NCI-H345 treated with DMSO at 0.1 percent for 48 hours (cell line): ENCODE results near the gene ITFG2.

Source experiments
- DNase-seq: peaks from one replicate; lab custom pipeline; 2025; ENCODE audit not compliant: unreplicated experiment; lab: John Stamatoyannopoulos, UW

The ITFG2 gene

DNA sequence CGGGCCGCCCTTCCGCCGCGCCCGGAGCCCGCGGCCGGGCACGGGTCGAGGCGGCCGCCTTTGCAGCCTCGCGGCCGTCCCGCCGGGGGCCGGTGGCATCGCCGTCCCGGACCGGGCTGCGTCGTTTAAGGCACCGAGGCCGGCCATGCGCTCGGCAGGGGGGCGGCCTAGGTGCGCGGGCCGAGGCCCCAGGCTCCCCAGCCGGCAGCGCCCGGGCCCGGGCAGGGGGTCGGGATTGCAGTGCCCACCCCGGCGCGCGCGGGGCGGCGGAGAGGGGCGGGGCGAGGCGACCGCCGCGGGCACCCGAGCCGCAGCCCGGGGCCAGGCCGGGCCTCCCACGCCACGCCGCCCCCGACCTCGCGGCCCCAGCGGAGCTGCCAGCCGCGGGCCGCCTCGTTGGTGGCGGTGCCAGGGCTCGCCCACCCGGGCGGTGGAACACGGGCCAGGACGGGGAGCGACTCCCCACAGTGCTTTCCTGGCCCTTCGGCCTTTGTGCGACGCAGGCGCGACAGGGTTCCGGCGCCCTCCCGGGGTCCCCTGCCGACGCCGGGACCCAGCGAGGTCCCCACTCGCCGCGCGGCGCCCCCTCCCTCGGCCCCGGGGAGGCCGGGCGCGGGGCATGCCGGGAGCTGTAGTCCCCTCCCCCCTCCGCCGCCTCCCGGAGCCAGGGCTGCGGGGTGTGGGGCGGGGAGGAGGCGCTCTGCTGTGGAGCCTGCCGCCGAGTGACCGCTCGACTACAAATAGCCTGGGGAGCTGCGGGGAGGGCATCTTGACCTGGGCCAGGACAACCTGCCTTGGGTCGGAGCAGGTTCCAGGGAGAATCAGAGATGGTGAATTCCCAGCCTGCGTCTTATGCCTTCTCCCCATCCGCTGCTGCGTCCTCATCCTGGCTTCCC, 16.9 kb upstream of the ITFG2 start:
- peak; percentile 23 for DNase-seq

DNA sequence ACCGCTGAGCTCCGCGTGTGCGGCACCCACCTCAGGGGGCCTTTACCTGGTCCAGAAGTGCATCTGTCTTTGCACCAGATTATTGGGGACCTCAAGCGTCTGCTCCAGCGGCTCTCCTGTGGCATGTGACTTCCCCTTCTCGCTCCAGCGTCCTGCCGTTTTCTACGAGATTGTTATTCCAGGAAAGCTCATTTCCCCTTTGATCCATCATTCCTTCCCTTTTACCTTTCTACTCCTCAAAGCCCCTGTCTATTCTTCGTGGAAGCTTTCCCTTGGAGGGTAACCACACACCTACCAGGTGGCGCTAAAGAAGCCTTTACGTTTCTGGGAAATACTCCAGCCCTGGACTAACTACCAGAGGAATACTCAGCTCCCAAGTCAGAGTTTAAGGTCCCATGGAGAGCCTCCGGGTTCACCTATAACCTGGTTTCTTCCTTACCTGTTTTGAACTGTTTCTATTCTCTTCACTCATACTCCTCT, 16.2 kb upstream of the ITFG2 start:
- DNase-seq, result no peak

- DNase-seq, result no peak
Observed at GRCh38 chr12:2797721-2798418, 14.6 kb upstream of the ITFG2 start.

DNA sequence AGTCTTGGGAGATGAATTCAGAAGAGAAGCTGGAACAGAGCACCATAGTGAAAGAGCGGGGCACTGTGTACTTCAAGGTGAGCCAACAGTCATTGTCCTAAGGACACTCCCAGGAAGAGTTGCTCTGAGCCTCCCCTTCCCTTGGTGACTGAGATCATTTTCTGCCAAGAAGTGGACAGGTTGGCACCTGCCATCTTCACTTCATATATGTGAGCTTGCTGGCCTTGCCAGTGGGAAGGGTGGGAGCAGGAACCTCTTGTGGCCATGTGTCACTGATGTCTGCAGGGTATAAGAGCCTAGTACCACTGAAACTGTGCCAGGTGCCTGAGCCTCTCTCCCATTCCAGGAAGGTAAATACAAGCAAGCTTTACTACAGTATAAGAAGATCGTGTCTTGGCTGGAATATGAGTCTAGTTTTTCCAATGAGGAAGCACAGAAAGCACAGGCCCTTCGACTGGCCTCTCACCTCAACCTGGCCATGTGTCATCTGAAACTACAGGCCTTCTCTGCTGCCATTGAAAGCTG, 12.4 kb upstream of the ITFG2 start:
- no peak for DNase-seq

DNA sequence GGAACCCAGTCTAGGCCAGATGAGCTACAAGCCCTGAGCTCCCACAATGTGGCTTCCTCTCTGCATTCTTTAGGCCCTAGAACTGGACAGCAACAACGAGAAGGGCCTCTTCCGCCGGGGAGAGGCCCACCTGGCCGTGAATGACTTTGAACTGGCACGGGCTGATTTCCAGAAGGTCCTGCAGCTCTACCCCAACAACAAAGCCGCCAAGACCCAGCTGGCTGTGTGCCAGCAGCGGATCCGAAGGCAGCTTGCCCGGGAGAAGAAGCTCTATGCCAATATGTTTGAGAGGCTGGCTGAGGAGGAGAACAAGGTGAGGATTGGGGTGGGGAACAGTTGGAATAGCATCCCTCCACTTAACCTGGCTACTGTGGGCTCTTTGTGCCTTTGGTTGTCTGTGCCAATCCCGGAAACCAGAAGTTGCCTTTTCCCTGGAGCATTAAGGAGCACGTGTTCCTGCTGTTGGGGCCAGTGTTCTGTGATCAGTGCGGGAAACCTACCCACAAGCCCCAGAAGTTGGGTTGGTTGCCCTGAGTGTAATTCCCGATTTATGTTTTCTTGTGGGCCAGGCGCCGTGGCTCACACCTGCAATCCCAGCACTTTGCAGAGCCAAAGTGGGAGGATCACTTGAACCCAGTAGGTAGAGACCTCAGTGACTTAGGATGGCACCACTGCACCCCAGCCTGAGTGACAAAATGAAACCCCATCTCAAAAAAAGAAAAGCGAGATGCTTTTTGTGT, 11.3 kb upstream of the ITFG2 start:
- no peak for DNase-seq

DNA sequence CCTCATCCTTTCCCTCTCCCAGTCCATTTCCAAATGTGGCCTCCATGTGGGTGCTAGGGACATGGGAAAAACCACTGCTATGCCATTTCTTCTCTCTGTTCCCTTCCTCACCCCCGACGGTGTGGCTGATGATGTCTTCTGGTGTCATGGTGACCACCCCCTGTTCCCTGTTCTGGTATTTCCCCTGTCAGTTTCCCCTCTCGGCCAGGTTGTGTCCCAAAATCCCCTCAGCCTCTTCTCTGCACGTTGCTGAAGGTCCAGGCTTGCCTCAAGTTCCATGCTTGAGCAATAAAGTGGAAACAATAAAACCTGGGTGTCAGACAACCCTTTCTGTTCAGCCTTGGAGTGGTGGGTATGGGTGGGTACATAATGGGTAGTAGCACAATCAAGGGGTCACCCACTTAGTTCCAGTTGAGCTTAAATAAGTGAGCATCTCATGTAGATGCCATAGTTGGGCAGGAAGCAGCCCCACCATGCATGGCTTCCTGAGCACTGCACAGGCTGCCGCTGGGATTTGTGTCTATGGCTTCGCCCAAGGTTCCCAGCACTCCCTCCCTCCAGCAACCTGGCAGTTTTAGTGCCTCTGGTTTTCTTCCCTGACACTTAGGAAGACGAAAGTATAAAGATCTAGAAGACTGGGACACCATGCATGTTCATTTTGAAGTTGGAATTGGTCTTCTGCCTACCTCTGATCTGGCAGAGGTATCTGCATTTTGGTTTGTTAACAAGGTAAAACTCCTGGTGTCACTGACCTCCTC, 8.7 kb upstream of the ITFG2 start:
- DNase-seq, result no peak

- no peak for DNase-seq
Observed at GRCh38 chr12:2804393-2805142, 7.9 kb upstream of the ITFG2 start.

- DNase-seq, result no peak
Observed at GRCh38 chr12:2805143-2805520, 7.3 kb upstream of the ITFG2 start.

DNA sequence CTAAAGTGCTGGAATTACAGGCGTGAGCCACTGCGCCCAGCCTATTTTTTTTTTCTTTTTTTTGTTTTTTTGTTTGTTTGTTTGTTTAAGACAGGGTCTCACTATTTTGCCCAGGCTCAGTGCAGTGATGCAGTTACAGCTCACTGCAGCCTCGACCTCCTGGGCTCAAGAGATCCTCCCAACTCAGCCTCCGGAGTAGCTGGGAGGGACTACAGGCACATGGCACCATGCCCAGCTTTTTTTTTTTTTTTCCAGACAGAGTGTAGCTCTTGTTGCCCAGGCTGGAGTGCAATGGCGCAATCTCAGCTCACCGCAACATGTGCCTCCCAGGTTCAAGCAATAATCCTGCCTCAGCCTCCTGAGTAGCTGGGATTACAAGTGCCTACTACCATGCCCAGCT, 5.8 kb upstream of the ITFG2 start:
- DNase-seq, result no peak

- DNase-seq, result no peak
Observed at GRCh38 chr12:2811801-2812200, 667 bp upstream of the ITFG2 start.

DNA sequence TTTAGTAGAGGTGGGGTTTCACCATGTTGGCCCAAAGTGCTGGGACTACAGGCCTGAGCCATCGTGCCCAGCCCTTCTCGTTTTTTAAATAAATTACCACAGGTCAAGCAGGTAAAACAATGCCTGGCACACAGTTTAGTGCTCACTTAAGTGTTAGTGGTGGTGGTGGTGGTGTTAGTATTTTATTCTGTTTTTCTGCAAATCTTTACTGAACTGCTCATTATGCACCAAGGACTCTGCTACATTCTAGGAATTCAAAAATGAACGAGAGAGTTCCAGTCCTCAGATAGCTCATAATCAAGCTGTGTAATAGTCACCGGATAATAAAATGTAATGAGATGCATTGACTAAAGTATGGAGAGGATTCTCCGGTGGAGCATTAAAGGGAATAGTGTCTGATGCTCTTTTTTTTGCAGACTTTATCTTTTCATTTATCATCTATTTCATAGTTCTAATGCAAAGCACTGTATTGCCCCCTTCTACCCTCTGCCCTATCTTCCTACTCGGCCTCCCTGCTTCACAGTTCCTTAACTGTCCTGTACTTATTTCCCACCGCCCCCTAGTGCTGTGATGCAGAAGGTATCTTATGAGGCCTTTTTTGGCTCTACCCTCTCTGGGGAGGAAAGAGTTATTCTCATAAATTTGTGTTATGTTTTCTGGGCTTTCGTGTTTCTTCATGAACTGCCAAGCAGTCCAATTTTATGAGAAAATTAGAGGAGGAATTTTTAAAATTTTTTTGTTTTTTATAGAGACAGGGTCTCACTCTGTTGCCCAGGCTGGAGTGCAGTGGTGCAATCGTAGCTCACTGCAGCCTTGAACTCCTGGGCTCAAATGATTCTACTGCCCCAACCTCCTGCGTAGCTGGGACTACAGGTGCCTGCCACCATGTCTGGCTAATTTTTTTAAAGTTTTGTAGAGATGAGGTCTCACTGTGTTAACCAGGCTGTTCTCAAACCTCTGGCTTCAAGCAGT, 1.0 kb downstream of the ITFG2 start:
- DNase-seq, result peak; percentile 36

GRCh38 chr12:2819810-2820209, 7.3 kb downstream of the ITFG2 start:
- no peak for DNase-seq

DNA sequence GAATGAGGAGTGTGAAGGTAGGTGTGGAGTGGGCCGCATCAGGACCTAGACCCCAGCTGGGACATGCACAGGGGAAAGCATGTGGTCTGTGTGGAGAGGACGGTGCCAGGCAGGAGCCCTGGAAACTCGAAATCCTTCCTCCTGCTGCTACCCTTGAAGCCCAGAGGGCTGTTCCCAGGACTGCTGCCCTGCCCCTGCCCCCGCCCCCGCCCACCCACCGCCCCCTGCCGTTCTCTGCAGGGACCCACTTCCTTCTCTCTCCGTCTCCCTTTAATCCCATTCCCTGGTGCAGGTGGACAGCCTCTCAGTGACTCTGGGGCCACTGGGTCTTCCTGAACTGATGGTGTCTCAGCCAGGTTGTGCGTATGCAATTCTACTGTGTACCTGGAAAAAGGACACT, 8.0 kb downstream of the ITFG2 start:
- no peak for DNase-seq

DNA sequence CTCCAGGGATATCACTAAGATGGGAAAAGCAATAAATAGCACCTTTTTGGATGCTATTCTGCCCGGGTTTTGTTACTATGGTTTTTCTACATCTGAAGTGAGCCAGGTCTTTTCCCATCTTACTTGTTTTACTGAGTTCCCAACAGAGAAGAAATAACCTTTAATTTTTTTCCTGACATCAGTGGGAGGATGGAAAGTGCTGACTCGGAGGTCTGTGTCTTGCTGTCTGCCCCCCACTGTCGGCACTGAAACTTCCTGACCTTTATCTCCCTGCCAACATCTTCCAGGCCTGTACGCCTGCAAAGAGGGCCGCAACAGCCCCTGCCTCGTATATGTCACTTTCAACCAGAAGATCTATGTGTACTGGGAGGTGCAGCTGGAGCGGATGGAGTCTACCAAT, 11.0 kb downstream of the ITFG2 start:
- DNase-seq, result no peak

DNA sequence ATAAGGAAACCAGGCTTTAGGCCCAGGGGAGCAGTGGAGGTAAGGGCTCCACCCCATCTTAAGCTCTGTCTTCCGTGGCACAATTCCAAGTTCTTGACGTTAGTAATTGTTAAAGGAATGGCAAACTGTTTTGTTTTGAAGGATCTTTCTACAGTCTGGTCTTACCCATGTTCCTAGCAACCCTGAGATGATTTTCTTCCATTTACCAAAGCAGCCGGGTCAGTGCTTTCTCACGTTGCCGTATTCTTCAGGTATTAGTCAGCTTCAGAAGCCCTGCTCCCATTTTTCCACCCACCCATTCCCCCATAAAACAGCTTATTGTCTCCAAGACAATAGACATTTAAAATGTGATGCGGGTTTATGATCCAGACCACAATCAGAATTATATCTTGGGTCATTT, 12.1 kb downstream of the ITFG2 start:
- no peak for DNase-seq

DNA sequence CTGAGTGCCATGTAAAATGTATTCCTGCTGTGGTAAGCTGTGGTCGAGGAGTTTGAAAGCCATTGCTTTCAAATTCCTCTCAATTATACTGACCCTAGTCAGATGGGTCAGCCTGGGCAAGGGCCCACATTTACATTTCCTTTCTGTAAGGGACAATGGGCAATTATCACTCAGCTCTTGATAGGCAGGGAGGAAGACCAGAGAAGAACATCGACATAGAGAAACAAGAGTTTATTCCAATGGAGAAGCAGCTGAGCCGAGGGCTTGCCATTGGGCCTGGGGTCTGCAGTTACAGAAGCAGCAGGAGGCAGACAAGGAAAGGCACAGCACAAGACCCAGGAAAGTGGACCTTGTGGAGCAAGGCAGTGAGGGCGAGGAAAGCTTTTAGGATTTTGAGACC, 12.7 kb downstream of the ITFG2 start:
- no peak for DNase-seq

DNA sequence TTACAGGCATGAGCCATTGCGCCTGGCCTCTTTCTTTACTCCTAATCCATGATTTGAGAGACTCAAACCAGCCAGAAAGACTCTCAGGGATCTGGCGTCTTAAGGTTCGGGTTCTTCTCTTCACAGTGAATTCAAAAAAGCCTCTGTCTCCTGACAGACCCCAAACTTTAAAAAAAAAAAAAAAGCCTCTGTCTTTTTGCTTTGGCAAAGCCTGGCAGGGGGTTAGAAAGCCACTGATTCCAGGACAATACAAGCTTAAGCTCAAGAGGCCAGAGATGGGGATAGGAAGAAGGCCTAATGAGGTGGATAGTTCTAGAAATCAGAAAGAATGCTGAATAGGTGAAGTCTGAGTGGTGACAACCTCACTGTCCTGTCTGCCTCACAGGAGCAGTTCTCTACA, 13.6 kb downstream of the ITFG2 start:
- DNase-seq, result no peak

DNA sequence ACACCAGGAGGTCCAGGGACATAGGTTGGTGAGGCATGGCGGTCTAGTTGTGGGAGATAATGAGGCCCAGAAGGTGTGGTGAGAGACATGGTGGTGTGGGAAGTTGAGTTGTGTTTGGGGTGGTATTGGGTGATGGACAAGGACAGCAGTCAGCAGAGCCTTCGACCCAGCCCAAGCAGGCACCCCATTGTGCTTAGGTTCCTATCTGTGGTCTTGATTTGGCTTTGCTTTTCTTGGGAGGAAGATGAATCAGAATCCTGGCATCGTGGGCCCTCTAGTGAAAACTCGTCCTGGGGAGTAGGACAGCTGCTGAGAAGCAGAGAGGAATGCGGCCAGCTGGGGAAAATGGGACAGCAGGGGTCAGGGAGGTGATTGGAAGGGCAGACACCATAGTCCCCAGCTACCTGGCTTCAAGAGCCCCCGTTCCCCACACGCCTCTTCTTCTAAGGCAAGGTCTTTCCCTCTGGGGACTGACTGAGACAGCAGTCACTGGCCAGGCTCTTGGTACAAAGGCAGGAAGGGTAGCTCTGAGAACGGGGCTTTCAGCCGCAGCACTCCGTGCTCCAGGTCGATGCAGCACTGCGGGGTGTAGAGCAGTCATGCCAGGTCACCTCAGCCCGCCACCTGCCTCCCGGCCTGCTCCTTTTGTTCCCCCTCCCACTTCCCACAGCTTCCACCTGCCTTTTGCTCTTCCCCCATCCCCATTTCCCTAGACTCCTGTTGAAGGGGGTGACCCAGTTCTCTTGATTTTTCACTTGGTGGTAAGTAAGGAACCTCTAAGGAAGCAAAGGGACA, 14.4 kb downstream of the ITFG2 start:
- DNase-seq, result no peak
